HCT116 (cell line): ENCODE data around the gene CEP20. TPM values are rescaled to one million over a fixed set of nuclear protein-coding genes. Genes with fewer than 3 reads are reported as not detected.
"Not testable (repeated sequence)": the region's sequence is repeated elsewhere in the genome, so short reads cannot be mapped to it uniquely, and the experiment has no call there.

Experiments used
- ATAC-seq: fragments of 200-7000 bp; cut with Tn5 transposase; 2 replicates; pipeline ENCODE4 v1.9.1; 2020; ENCODE audit warnings: mild to moderate bottlenecking, moderate library complexity
- BruUV-seq: library from RNA; stranded (reverse); fragments of 400-500 nt; replicated peaks from 2 replicates; lab custom pipeline; 2021; lab: Mats Ljungman, UMichigan
- CTCF ChIA-PET: fragments of 300-600 bp; sonication (Branson Sonifier 250); formaldehyde crosslinking; loops from one replicate; lab custom pipeline; 2021; ENCODE audit warnings: antibody characterized with exemption; lab: Charles Lee
- POLR2A ChIA-PET: fragments of 300-600, 350-600 bp; sonication (Branson Sonifier 250); formaldehyde crosslinking; loops from one replicate; lab custom pipeline; 2021; ENCODE audit warnings: antibody characterized with exemption; lab: Charles Lee
- RAD21 ChIA-PET, 2 experiments: fragments of 300-600 bp; sonication (Branson Sonifier 250); formaldehyde crosslinking; loops; one replicate each; lab custom pipeline; 2023; ENCODE audit warnings: low total read pairs in 2 of 2; ENCODE audit not compliant: uncharacterized antibody in 2 of 2, unreplicated experiment in 2 of 2, low non-redundant PET in 1 of 2; lab: Charles Lee
- DNase-seq: peaks from one replicate; pipeline ENCODE4 v3.0.0-alpha.2; 2010; ENCODE audit warnings: low read depth, low spot score
- H2AFZ ChIP-seq: fragments of 200-600 bp; shearing (Covaris generic), sonication (generic); 2 replicates; pipeline ENCODE4 v1.6.1; 2017; ENCODE audit warnings: low read depth, mixed run types, mixed read lengths, antibody characterized with exemption, low read length; ENCODE audit not compliant: poor library complexity, severe bottlenecking
- H3K27ac ChIP-seq: 2 replicates; pipeline ENCODE4 v1.5.1; 2012; ENCODE audit warnings: low read depth, low read length
- H3K27me3 ChIP-seq: fragments of 200-600 bp; sonication (generic); 2 replicates; pipeline ENCODE4 v1.6.1; 2016; ENCODE audit warnings: mixed run types, low read length, mixed read lengths; ENCODE audit not compliant: insufficient read depth
- H3K36me3 ChIP-seq, 2 experiments: fragments of 200-500 bp in 1 of 2; fragments of 200-600 bp in 1 of 2; sonication (Bioruptor generic) in 1 of 2; sonication (generic) in 1 of 2; 2 replicates each; pipeline versions ENCODE4 v1.5.1 to v1.6.1; 2014 to 2016; ENCODE audit warnings: low read length in 2 of 2, inconsistent platforms in 1 of 2, mixed read lengths in 1 of 2, mixed run types in 1 of 2; ENCODE audit not compliant: insufficient read depth in 2 of 2, control insufficient read depth in 1 of 2
- H3K4me1 ChIP-seq, 2 experiments: fragments of 200-600 bp in 1 of 2; sonication (generic) in 1 of 2; 2 replicates each; pipeline versions ENCODE4 v1.5.1 to v1.6.1; 2012 to 2017; ENCODE audit warnings: low read length in 2 of 2, inconsistent platforms in 1 of 2, mild to moderate bottlenecking in 1 of 2, mixed read lengths in 1 of 2, mixed run types in 1 of 2, moderate library complexity in 1 of 2; ENCODE audit not compliant: insufficient read depth in 2 of 2, control insufficient read depth in 1 of 2
- H3K4me2 ChIP-seq: fragments of 200-600 bp; sonication (generic); 2 replicates; pipeline ENCODE4 v1.6.1; 2017; ENCODE audit warnings: mixed run types, low read length, mixed read lengths
- H3K4me3 ChIP-seq, 2 experiments: fragments of 200-600 bp in 1 of 2; sonication (generic) in 1 of 2; replicated peaks in 1 of 2; 2 replicates each; pipeline ENCODE4 v1.5.1; 2011 to 2016; ENCODE audit warnings: low read length in 2 of 2, control low read depth in 1 of 2, low read depth in 1 of 2, mild to moderate bottlenecking in 1 of 2, mixed read lengths in 1 of 2, mixed run types in 1 of 2
- H3K79me2 ChIP-seq: fragments of 200-600 bp; sonication (generic); 2 replicates; pipeline ENCODE4 v1.6.1; 2017; ENCODE audit warnings: mild to moderate bottlenecking, mixed run types, low read length, moderate library complexity, mixed read lengths; ENCODE audit not compliant: insufficient read depth
- H3K9ac ChIP-seq: fragments of 200-600 bp; sonication (generic); 2 replicates; pipeline ENCODE4 v1.6.1; 2016; ENCODE audit warnings: low read length, mixed read lengths
- H3K9me2 ChIP-seq: fragments of 200-600 bp; sonication (generic), shearing (Covaris generic); 2 replicates; pipeline ENCODE4 v1.6.1; 2017; ENCODE audit warnings: mixed run types, mild to moderate bottlenecking, moderate library complexity; ENCODE audit not compliant: insufficient read depth
- H3K9me3 ChIP-seq, 2 experiments: fragments of 200-500 bp in 1 of 2; fragments of 200-600 bp in 1 of 2; sonication (Bioruptor generic) in 1 of 2; sonication (generic) in 1 of 2; 2 replicates each; pipeline ENCODE4 v1.6.1; 2014 to 2017; ENCODE audit warnings: low read length in 2 of 2, mixed read lengths in 2 of 2, inconsistent platforms in 1 of 2, low read depth in 1 of 2, mild to moderate bottlenecking in 1 of 2, mixed run types in 1 of 2, moderate library complexity in 1 of 2; ENCODE audit not compliant: control insufficient read depth in 1 of 2, insufficient read depth in 1 of 2
- H4K20me1 ChIP-seq: fragments of 200-600 bp; sonication (generic), shearing (Covaris generic); 2 replicates; pipeline ENCODE4 v1.6.1; 2017; ENCODE audit warnings: mixed run types, mild to moderate bottlenecking, moderate library complexity; ENCODE audit not compliant: insufficient read depth
- CBX3 ChIP-seq: IDR thresholded peaks from 2 replicates; pipeline ENCODE4 v1.6.1; 2012; ENCODE audit warnings: low read depth
- CEBPB ChIP-seq: IDR thresholded peaks from 2 replicates; pipeline ENCODE4 v1.6.1; 2012; ENCODE audit warnings: low read depth
- ELF1 ChIP-seq: IDR thresholded peaks from 2 replicates; pipeline ENCODE4 v1.6.1; 2012; ENCODE audit warnings: low read depth, borderline replicate concordance
- EZH2 ChIP-seq: fragments of 200-600 bp; sonication (generic); IDR thresholded peaks from 2 replicates; pipeline ENCODE4 v1.6.1; 2017; ENCODE audit warnings: antibody characterized with exemption, mixed run types
- EZH2phosphoT487 ChIP-seq: fragments of 200-600 bp; IDR thresholded peaks from 2 replicates; pipeline ENCODE4 v1.6.1; 2018; ENCODE audit warnings: antibody characterized with exemption, borderline replicate concordance
- POLR2A ChIP-seq: IDR thresholded peaks from 2 replicates; pipeline ENCODE4 v1.7.0; 2011; ENCODE audit warnings: borderline replicate concordance; ENCODE audit not compliant: insufficient read depth, insufficient read length; ENCODE audit errors: extremely low read depth
- SIN3A ChIP-seq: IDR thresholded peaks from 2 replicates; pipeline ENCODE4 v1.6.1; 2012; ENCODE audit warnings: low read depth
- SP1 ChIP-seq: IDR thresholded peaks from 2 replicates; pipeline ENCODE4 v1.6.1; 2012; ENCODE audit warnings: low read depth
- TCF7L2 ChIP-seq: IDR thresholded peaks from 2 replicates; pipeline ENCODE4 v1.7.0; 2011; ENCODE audit warnings: borderline replicate concordance, inconsistent platforms; ENCODE audit not compliant: insufficient read depth, insufficient read length; ENCODE audit errors: extremely low read depth
- ZNF274 ChIP-seq: fragments of 200-500 bp; sonication (Bioruptor generic); IDR thresholded peaks from 2 replicates; pipeline ENCODE4 v1.6.1; 2014; ENCODE audit warnings: mild to moderate bottlenecking, low read depth, low read length, inconsistent platforms
- intact Hi-C: fragments of 100-400 bp; cut with micrococcal nuclease; formaldehyde crosslinking; loops from 2 replicates; pipeline ENCODE4 v1.10.0; 2022
- total RNA-seq: library from RNA; stranded (reverse); gene quantifications from one replicate; pipeline ENCODE4 v1.2.1, GENCODE V29; 2021; ENCODE audit not compliant: unreplicated experiment
- TF ChIP-seq, protein P1 (sequence below): IDR thresholded peaks from 2 replicates; pipeline ENCODE4 v1.6.1; 2012
- TF ChIP-seq, protein P2 (sequence below): IDR thresholded peaks from 2 replicates; pipeline ENCODE4 v1.6.1; 2011; ENCODE audit warnings: mild to moderate bottlenecking, low read length, moderate library complexity; ENCODE audit not compliant: insufficient replicate concordance; ENCODE audit errors: extremely low read depth

The CEP20 gene
- total RNA-seq, 1 experiment from 2014 or later: 67.7 TPM

DNA sequence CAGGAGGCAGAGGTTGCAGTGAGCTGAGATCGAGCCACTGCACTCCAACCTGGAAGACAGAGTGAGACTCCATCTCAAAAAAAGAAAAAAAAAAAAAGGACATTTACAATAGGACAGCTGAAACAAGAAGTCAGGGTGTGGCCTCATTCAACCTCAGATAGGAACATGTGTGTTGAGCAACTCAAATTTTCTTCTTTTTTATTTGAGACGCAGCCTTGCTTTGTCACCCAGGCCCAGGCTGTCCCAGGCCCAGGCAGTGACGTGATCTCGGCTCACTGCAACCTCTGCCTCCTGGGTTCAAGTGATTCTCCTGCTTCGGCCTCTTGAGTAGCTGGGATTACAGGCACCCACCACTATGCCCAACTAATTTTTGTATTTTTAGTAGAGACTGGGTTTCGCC lies 48.4 kb upstream of the CEP20 start:
- BruUV-seq, POLR2A ChIA-PET, RAD21 ChIA-PET: not testable (repeated sequence)

DNA sequence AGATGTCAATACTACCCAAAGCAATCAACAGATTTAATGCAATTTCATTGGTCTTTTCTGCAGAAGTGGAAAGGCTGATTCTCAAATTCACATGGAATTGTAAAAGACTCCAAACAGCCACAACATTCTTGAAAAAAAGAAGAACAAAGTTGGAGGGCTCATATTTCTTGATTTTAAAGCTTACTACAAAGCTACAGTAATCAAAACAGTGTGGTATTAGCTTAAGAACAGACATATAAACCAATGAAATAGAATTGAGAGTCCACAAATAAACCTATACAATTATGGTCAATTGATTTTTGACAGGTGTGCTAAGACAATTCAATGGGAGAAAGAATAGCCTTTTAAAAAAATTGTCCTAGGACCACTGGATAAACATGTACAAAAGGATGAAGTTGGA lies 46.6 kb upstream of the CEP20 start:
- Histone ChIP-seq H3K9ac (no peak overlapping the region), H3K27me3 (no peaks in the 10 kb centered on the region), H3K4me1 (peaks cover 0 to 4% of the 10 kb centered on the region in 2 experiments; a peak in 1 of 4 replicates), H2AFZ (no peak overlapping the region), H3K4me3 (no peak overlapping the region), H4K20me1 (no peaks in the 10 kb centered on the region), H3K9me2 (no peaks in the 10 kb centered on the region), H3K4me2 (no peak overlapping the region), H3K27ac (no peak overlapping the region), H3K79me2 (no peaks in the 10 kb centered on the region), H3K36me3 (no peaks in the 10 kb centered on the region), H3K9me3 (peaks cover 6% of the 10 kb centered on the region in 2 experiments; a peak in 2 of 4 replicates)
- DNase-seq (no peak), ATAC-seq (no peak)
- TF ChIP-seq CBX3: peak; percentile 59; the same call in 1 of the 2 replicates
- TF ChIP-seq, protein P1, sequence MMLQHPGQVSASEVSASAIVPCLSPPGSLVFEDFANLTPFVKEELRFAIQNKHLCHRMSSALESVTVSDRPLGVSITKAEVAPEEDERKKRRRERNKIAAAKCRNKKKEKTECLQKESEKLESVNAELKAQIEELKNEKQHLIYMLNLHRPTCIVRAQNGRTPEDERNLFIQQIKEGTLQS: no peak
- intact Hi-C loops: no loop called here
- CTCF ChIA-PET: no interaction called here
- RAD21 ChIA-PET: no interaction called here
- POLR2A ChIA-PET: no interaction called here
- no TSS peak for BruUV-seq

More for the DNA sequence above, 48.4 kb upstream of the CEP20 start:
- H3K27ac ChIP-seq, H3K4me1 ChIP-seq, H2AFZ ChIP-seq, H3K4me3 ChIP-seq, H3K9me2 ChIP-seq, H4K20me1 ChIP-seq, DNase-seq, H3K9me3 ChIP-seq, H3K27me3 ChIP-seq, H3K9ac ChIP-seq, H3K36me3 ChIP-seq, intact Hi-C loops, ATAC-seq, H3K79me2 ChIP-seq, H3K4me2 ChIP-seq, CTCF ChIA-PET: not testable (repeated sequence)

DNA sequence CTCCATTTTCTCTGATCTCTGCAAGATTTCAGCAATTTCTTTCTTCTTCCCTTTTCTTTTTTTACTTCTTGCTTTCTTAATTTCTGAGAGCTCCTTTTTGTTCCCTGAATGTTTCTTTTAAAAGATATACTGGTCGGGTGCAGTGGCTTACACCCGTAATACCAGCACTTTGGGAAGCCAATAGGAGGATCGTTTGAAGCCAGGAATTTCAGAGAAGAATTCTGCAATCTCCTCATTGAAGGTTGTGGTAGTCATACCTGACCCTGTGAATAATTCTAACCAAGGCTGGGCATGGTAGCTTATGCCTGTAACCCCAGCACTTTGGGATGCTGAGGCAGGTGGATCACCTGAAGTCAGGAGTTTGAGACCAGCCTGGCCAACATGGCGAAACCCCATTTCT lies 45.4 kb upstream of the CEP20 start:
- no peak overlapping the region for H2AFZ ChIP-seq
- no peaks in the 10 kb centered on the region for H4K20me1 ChIP-seq
- POLR2A ChIA-PET: no interaction called here
- no peak overlapping the region for H3K4me2 ChIP-seq
- no peaks in the 10 kb centered on the region for H3K36me3 ChIP-seq
- no peak overlapping the region for H3K4me3 ChIP-seq
- H3K4me1 ChIP-seq: no peaks in the 10 kb centered on the region; a peak in 1 of 4 replicates
- CTCF ChIA-PET: no interaction called here
- DNase-seq (no peak), ATAC-seq (no peak)
- H3K9ac ChIP-seq: no peak overlapping the region
- intact Hi-C loops: no loop called here
- no peaks in the 10 kb centered on the region for H3K9me2 ChIP-seq
- H3K79me2 ChIP-seq: no peaks in the 10 kb centered on the region
- no TSS peak for BruUV-seq
- RAD21 ChIA-PET: no interaction called here
- H3K27me3 ChIP-seq: no peaks in the 10 kb centered on the region
- H3K27ac ChIP-seq: no peak overlapping the region
- H3K9me3 ChIP-seq: peaks cover 6% of the 10 kb centered on the region in 2 experiments; a peak in 2 of 4 replicates
- TF ChIP-seq SP1 (no peak), SIN3A (no peak), ELF1 (no peak), EZH2phosphoT487 (no peak), TCF7L2 (no peak), ZNF274 (no peak), CBX3 (no peak), EZH2 (no peak), CEBPB (no peak), POLR2A (no peak)
- TF ChIP-seq, protein P1: no peak
- TF ChIP-seq, protein P2, sequence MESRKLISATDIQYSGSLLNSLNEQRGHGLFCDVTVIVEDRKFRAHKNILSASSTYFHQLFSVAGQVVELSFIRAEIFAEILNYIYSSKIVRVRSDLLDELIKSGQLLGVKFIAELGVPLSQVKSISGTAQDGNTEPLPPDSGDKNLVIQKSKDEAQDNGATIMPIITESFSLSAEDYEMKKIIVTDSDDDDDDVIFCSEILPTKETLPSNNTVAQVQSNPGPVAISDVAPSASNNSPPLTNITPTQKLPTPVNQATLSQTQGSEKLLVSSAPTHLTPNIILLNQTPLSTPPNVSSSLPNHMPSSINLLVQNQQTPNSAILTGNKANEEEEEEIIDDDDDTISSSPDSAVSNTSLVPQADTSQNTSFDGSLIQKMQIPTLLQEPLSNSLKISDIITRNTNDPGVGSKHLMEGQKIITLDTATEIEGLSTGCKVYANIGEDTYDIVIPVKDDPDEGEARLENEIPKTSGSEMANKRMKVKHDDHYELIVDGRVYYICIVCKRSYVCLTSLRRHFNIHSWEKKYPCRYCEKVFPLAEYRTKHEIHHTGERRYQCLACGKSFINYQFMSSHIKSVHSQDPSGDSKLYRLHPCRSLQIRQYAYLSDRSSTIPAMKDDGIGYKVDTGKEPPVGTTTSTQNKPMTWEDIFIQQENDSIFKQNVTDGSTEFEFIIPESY: no peak
